ENCODE data around the gene CCNE1.

GRCh38 chr19:29832801-29833200, 21.0 kb downstream of the CCNE1 start:
- TF ChIP-seq CTCF (IDR thresholded peaks at IDR 0.05) (no peak), EP300 (IDR thresholded peaks at IDR 0.05; ENCODE audit: borderline replicate concordance in 1 of 2, low read depth in 1 of 2, low read length in 1 of 2) (no peak), REST (IDR thresholded peaks at IDR 0.05; ENCODE audit: low read depth, low read length) (no peak)
